ENCODE results near the gene SPDYE2.
"Not testable (repeated sequence)": the region's sequence is repeated elsewhere in the genome, so short reads cannot be mapped to it uniquely, and the experiment has no call there.

The SPDYE2 gene

GRCh38 chr7:102542083-102542482 lies 8.9 kb upstream of the SPDYE2 start:
- not testable (repeated sequence) for ATAC-seq

- ATAC-seq: not testable (repeated sequence)
Measured at GRCh38 chr7:102542771-102543170, 8.3 kb upstream of the SPDYE2 start.

GRCh38 chr7:102543596-102543995 lies 7.4 kb upstream of the SPDYE2 start, which contains the start of gene UPK3BL2:
UPK3BL2 (minus strand) TSS chr7:102543696; CDS start chr7:102543636, 60 bp downstream.
- not testable (repeated sequence) for ATAC-seq

- not testable (repeated sequence) for ATAC-seq
Measured at GRCh38 chr7:102544372-102544771, 6.7 kb upstream of the SPDYE2 start.

GRCh38 chr7:102545288-102545687 lies 5.7 kb upstream of the SPDYE2 start:
- not testable (repeated sequence) for ATAC-seq

- peak; percentile 28 to 32 for ATAC-seq
Measured at GRCh38 chr7:102546353-102546752, 4.7 kb upstream of the SPDYE2 start.

GRCh38 chr7:102568620-102569019 lies 17.6 kb downstream of the SPDYE2 start:
- ATAC-seq: not testable (repeated sequence)

GRCh38 chr7:102572261-102573239 lies 21.5 kb downstream of the SPDYE2 start, which contains the start of gene POLR2J3:
POLR2J3 (minus strand) TSS chr7:102572583; CDS start chr7:102572521, 62 bp downstream.
- ATAC-seq: peak; percentile 92 to 93

GRCh38 chr7:102574607-102575006 lies 23.6 kb downstream of the SPDYE2 start:
- not testable (repeated sequence) for ATAC-seq

- ATAC-seq: peak; percentile 26 to 31
Measured at GRCh38 chr7:102576363-102576762, 25.3 kb downstream of the SPDYE2 start.

GRCh38 chr7:102577315-102578240 lies 26.6 kb downstream of the SPDYE2 start:
- not testable (repeated sequence) for ATAC-seq

GRCh38 chr7:102578486-102578885 lies 27.5 kb downstream of the SPDYE2 start:
- not testable (repeated sequence) for ATAC-seq

- not testable (repeated sequence) for ATAC-seq
Measured at GRCh38 chr7:102581722-102582121, 30.7 kb downstream of the SPDYE2 start.

GRCh38 chr7:102583495-102583894 lies 32.5 kb downstream of the SPDYE2 start:
- not testable (repeated sequence) for ATAC-seq

GRCh38 chr7:102589857-102590256 lies 38.8 kb downstream of the SPDYE2 start:
- peak; percentile 45 to 50 for ATAC-seq

GRCh38 chr7:102592477-102593019 lies 41.5 kb downstream of the SPDYE2 start:
- peak; percentile 46 to 60 for ATAC-seq

- ATAC-seq: peak; percentile 71 to 77
Measured at GRCh38 chr7:102593637-102594334, 42.8 kb downstream of the SPDYE2 start.

GRCh38 chr7:102596036-102596435 lies 45.0 kb downstream of the SPDYE2 start:
- not testable (repeated sequence) for ATAC-seq

GRCh38 chr7:102599699-102600098 lies 48.7 kb downstream of the SPDYE2 start:
- not testable (repeated sequence) for ATAC-seq

- ATAC-seq: not testable (repeated sequence)
Measured at GRCh38 chr7:102602317-102602716, 51.3 kb downstream of the SPDYE2 start.

GRCh38 chr7:102604431-102605145 lies 53.6 kb downstream of the SPDYE2 start:
- not testable (repeated sequence) for ATAC-seq

All from activated CD4-positive, CD25-positive, alpha-beta regulatory T cell treated with anti-CD3 and anti-CD28 coated beads, Interleukin-2, amount 50 U/mL, for 24 hours (primary cell).